Uterus (tissue), 4 donors: ENCODE measurements around the gene INPP5D. TPM values are rescaled to one million over a fixed set of nuclear protein-coding genes. Genes with fewer than 3 reads are reported as not detected.

Experiments used
- DNase-seq, 2 donors: peaks; one replicate each; pipeline ENCODE4 v3.0.0-alpha.2; 2019 to 2020
- H3K27ac ChIP-seq, 2 donors: fragments of 200-600 bp; sonication (generic); 1 replicate in 1 of 2; 2 replicates in 1 of 2; pipeline ENCODE4 v1.5.1; 2016 to 2018
- H3K27me3 ChIP-seq, 2 donors: fragments of 200-600 bp; sonication (generic); one replicate each; pipeline ENCODE4 v1.5.1; 2018 to 2019; ENCODE audit warnings: control low read depth in 1 of 2
- H3K36me3 ChIP-seq, 2 donors: fragments of 200-600 bp; sonication (generic); one replicate each; pipeline ENCODE4 v1.5.1; 2019; ENCODE audit warnings: control low read depth in 1 of 2
- H3K4me1 ChIP-seq, 2 donors: fragments of 200-600 bp; sonication (generic); one replicate each; pipeline ENCODE4 v1.5.1; 2018 to 2019; ENCODE audit warnings: control low read depth in 1 of 2
- H3K4me3 ChIP-seq, 2 donors: fragments of 200-600 bp; sonication (generic); 1 replicate in 1 of 2; 2 replicates in 1 of 2; pipeline ENCODE4 v1.5.1; 2018 to 2019; ENCODE audit warnings: mild to moderate bottlenecking in 1 of 2
- H3K9me3 ChIP-seq, 2 donors: fragments of 200-600 bp; sonication (generic); one replicate each; pipeline ENCODE4 v1.5.1; 2019; ENCODE audit warnings: control low read depth in 1 of 2
- CTCF ChIP-seq, 4 experiments: fragments of 200-600 bp in 2 of 4; fragments of 450-650 bp in 2 of 4; sonication (generic) in 2 of 4; IDR thresholded peaks; one replicate each; pipeline ENCODE4 v1.5.1; 2016 to 2019; ENCODE audit warnings: antibody characterized with exemption in 4 of 4, mild to moderate bottlenecking in 2 of 4, moderate library complexity in 1 of 4
- POLR2A ChIP-seq, 2 donors: fragments of 450-650 bp; IDR thresholded peaks; one replicate each; pipeline ENCODE4 v1.6.1; 2016; ENCODE audit warnings: antibody characterized with exemption in 2 of 2, mild to moderate bottlenecking in 1 of 2, moderate library complexity in 1 of 2
- intact Hi-C: fragments of 100-400 bp; cut with DNase I; formaldehyde crosslinking; loops from one replicate; pipeline ENCODE4 v1.15.1; 2023; ENCODE audit warnings: low total_unique reads
- total RNA-seq, 4 donors: library from RNA; depleted of rRNA in 3 of 4; stranded (reverse); fragments of >200 nt in 3 of 4; gene quantifications; one replicate each; pipeline versions ENCODE4 v1.1.0 to v1.2.4, GENCODE V29; 2014 to 2023
- donor health status: DM: yes; HTN: yes; CAD: no.

The INPP5D gene
- total RNA-seq, 4 donors from 2014 or later, result 14.2 to 37.9 (median 22.3) TPM

DNA sequence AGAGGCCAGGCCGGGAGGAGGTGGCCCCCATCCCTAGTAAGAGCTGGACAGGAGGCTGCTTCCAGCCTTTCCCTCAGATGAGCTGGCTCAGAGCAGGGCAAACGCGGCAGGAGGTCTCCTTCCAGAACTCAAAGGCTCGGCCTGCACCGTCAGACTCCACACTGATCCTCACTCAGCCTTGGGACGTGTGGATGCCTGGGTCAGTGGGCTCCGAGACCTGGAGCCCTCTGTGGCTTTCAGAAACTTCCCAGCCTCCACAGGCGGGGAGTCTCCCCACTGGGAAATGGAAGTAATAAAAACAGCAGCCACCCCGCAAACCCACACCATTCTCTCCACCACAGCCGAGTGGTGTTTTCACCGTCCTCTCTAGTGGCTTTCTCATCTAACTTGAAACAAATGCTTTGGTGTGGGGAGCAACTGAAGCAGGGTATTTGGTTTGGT, 54.3 kb downstream of the INPP5D start:
- TF ChIP-seq CTCF (IDR thresholded peaks at IDR 0.05) (no peak), POLR2A (IDR thresholded peaks at IDR 0.05) (no peak)
- no peak for DNase-seq
- Histone ChIP-seq H3K4me1 (no peaks in the 10 kb centered on the region), H3K4me3 (no peak overlapping the region), H3K27me3 (no peaks in the 10 kb centered on the region), H3K27ac (no peak overlapping the region), H3K9me3 (no peaks in the 10 kb centered on the region), H3K36me3 (no peaks in the 10 kb centered on the region)
- intact Hi-C loops, result no loop called here

DNA sequence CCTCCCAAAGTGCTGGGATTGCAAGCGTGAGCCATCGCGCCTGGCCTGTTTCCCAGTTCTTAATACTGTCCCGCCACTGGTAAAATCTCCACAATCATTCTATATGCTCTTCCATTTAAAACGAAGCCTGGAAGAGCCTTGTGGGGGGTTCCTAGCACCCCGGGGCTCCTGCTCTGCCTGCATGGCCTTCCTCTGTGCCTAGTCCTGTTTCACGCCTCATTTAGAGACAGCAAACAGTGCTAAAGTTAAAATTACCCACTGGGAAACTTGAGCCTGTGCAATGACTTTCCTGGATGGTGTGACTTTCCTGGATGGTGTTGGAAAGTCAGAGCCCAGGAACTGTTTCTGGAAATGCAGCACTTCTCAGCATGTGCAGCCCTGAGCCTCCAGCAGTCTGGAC, 55.0 kb downstream of the INPP5D start:
- no peak for DNase-seq
- H3K27ac ChIP-seq, result no peak overlapping the region
- H3K9me3 ChIP-seq, result no peaks in the 10 kb centered on the region
- TF ChIP-seq POLR2A (IDR thresholded peaks at IDR 0.05) (no peak), CTCF (IDR thresholded peaks at IDR 0.05) (no peak)
- intact Hi-C loops, result no loop called here
- no peak overlapping the region for H3K4me3 ChIP-seq
- H3K27me3 ChIP-seq, result no peaks in the 10 kb centered on the region
- H3K36me3 ChIP-seq, result no peaks in the 10 kb centered on the region
- no peaks in the 10 kb centered on the region for H3K4me1 ChIP-seq

DNA sequence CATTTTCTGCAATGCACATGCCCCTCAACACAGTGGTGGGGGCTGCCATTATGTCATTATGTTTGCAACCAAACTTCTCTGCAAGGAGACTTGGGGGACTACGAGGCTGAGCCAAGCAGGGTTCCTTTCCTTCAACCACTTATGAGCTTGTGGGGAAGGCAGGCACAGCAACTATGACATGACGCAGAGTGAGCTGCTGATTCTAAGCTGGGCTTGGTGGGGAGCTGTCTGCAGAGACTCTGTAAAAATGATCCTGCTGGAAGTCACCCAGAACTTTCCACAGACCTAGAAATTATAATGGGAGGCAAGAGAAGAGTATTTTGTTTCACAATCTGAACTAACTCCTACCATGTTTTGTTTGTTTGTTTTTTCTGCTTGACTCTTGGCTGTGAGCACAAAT, 55.6 kb downstream of the INPP5D start:
- no peak for TF ChIP-seq CTCF (IDR thresholded peaks at IDR 0.05)
- TF ChIP-seq POLR2A (IDR thresholded peaks at IDR 0.05), result no peak
- H3K9me3 ChIP-seq, result no peaks in the 10 kb centered on the region
- H3K27ac ChIP-seq, result no peak overlapping the region
- H3K4me3 ChIP-seq, result no peak overlapping the region
- H3K4me1 ChIP-seq, result no peaks in the 10 kb centered on the region
- H3K36me3 ChIP-seq, result no peaks in the 10 kb centered on the region
- H3K27me3 ChIP-seq, result no peaks in the 10 kb centered on the region
- DNase-seq, result no peak
- intact Hi-C loops, result no loop called here

DNA sequence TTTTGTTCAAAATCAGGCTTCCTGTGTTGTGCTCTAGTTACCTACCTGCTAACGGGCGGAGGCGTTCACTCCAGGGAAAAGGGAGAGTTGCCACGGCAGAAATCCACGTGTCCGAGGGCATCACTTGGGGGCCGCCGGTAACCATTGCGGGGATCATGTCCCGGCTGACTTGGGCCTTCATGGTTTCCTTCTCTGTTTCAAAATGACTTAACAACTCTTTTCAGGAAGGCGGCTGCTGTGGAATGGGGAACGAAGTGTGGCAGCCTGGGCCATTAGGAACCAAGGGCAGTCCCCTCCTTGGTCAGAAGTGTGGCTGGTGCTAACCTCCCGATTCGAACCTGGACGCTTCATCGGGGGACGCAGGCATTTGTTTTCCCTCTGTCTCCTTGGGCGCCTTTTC, 56.8 kb downstream of the INPP5D start:
- H3K4me3 ChIP-seq, result no peak overlapping the region
- intact Hi-C loops, result no loop called here
- no peaks in the 10 kb centered on the region for H3K36me3 ChIP-seq
- no peaks in the 10 kb centered on the region for H3K27me3 ChIP-seq
- no peaks in the 10 kb centered on the region for H3K4me1 ChIP-seq
- H3K27ac ChIP-seq, result no peak overlapping the region
- no peak for TF ChIP-seq POLR2A (IDR thresholded peaks at IDR 0.05)
- TF ChIP-seq CTCF (IDR thresholded peaks at IDR 0.05), result no peak
- no peaks in the 10 kb centered on the region for H3K9me3 ChIP-seq
- DNase-seq, result no peak

- no peak overlapping the region for H3K4me3 ChIP-seq
- no peaks in the 10 kb centered on the region for H3K36me3 ChIP-seq
- no peaks in the 10 kb centered on the region for H3K9me3 ChIP-seq
- no peak overlapping the region for H3K27ac ChIP-seq
- TF ChIP-seq POLR2A (IDR thresholded peaks at IDR 0.05), result no peak
- TF ChIP-seq CTCF (IDR thresholded peaks at IDR 0.05), result no peak
- H3K27me3 ChIP-seq, result no peaks in the 10 kb centered on the region
- intact Hi-C loops, result no loop called here
- no peaks in the 10 kb centered on the region for H3K4me1 ChIP-seq
- no peak for DNase-seq
Measured at GRCh38 chr2:233117351-233117750, 57.2 kb downstream of the INPP5D start.
